Measurements from ENCODE around the gene BTBD3.

The BTBD3 gene

DNA sequence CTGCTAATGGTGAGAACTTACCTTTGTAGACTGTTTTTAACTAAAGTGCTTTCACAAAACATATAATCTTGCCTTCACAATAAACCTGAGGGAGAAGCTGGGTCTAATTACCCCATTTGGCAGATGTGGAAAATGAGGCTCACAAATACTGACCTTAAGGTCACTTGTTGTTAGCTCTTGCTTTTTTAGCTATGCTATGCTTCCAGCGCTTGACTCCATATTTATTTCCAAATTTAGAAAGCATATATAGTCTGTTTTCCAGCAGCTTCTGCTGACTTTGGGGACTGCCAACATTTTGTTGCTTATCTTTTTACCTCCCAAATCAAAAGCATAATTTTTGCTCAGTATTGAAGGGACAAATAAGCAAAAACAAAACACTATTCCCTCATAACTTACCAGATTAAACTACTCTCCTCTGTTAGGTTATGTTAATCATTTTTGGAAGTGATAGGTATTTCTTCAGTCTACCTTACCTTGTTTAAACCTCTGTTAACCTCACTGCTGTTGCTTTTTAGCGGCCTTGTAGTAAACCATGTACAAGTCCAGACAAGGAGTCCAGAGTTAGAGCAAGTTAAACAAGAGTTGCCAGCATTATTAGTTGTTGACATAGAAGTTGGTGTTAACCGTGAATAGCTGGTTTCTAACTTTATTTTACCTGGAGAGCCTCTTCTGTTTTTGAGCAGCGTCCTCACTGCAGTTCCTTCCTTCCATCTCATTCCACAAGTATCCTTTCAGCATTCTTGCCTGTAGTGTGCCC, 4.9 kb upstream of the BTBD3 start:
- DNase-seq (ENCODE audit: extremely low read depth in 1 of 2, low read depth in 1 of 2): no peak

DNA sequence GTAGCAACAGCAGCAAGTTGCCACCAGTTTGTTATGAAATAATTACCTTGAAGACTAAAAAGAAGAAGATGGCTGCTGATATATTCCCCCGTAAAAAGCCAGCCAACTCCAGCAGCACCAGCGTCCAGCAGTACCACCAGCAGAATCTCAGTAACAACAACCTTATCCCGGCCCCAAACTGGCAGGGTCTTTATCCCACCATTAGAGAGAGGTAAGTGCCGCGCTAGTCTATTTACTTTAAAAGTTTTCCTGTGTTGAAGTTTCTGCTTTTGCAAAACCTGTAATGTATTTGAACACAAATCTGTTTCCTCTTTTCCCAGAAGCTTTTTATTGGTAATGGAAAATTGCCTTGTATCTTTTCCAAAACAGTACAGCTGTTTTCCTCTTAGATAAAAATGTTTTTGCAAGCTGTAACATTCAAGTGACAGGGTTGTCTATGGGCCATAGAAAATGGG, 725 bp downstream of the BTBD3 start:
- DNase-seq (ENCODE audit: extremely low read depth in 1 of 2, low read depth in 1 of 2): no peak

DNA sequence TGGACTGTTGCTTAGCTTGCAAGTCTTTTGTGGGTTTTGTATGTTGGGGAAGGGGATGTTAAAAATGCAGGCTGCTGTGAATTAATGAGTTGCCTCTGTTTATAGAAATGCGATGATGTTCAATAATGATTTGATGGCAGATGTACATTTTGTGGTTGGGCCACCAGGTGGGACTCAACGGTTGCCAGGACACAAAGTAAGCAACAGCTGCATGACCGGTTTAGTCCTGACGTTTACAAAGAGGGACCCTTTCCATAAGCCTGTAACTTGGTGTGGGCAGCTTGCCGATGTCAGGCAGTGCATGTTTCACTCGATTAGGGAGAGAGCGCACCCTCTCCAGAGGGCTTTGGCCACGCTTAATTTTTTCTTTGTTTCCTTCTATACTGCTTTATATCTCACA, 1.3 kb downstream of the BTBD3 start:
- no peak for DNase-seq (ENCODE audit: extremely low read depth in 1 of 2, low read depth in 1 of 2)

DNA sequence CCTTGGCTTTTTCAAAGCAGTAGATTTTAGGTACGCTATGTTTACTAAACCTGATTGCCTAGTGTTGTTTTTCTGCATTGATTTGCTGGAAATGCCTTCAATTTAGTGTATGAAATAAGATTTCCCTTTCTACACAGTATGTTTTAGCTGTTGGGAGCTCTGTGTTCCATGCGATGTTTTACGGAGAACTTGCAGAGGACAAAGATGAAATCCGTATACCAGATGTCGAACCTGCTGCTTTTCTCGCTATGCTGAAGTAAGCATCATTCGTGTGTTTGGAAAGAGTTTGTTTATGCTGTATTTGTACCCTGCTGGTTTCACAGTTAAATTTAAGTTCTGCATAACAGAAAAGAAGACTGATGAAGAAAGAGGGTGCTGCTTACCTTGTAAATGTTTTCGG, 1.9 kb downstream of the BTBD3 start:
- DNase-seq (ENCODE audit: extremely low read depth in 1 of 2, low read depth in 1 of 2): no peak

DNA sequence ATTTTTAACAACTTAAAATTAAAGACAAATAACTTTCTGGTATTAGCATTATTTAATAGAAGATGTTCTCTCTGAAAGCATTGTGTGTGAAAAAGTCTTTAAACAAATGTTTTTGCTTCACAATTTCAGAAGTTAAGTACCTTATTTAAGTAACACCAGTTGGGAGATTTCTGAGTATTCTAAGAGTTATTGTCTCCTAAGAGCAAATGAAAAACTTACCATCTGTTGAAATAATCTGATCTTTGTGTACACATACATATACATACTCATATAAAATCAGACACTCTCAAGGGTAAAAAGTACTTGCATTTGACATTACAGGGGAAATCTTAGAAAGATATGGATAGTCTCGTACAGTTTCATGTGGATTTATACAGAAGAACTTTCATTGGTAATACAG, 2.4 kb downstream of the BTBD3 start:
- no peak for DNase-seq (ENCODE audit: extremely low read depth in 1 of 2, low read depth in 1 of 2)

DNA sequence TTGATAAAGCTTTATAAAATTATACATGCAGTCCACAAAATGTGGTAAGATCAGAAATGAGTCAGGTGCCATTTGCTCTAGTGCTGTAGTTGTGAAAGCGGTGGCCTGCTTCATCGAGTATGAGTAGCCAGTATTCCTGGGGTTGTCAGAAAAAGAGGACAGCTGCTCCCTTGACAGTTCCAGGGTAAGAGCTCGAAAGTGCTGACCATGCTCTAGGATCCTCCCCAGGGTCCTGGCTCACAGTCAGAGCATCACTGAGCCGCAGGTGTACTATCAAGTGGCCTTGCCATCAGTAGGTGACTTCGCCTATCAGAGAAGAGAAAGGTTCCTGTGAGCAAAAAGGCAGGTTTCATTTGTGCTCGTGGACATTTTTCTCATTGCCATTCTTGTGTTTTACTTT, 3.6 kb downstream of the BTBD3 start:
- DNase-seq (ENCODE audit: extremely low read depth in 1 of 2, low read depth in 1 of 2): no peak

DNA sequence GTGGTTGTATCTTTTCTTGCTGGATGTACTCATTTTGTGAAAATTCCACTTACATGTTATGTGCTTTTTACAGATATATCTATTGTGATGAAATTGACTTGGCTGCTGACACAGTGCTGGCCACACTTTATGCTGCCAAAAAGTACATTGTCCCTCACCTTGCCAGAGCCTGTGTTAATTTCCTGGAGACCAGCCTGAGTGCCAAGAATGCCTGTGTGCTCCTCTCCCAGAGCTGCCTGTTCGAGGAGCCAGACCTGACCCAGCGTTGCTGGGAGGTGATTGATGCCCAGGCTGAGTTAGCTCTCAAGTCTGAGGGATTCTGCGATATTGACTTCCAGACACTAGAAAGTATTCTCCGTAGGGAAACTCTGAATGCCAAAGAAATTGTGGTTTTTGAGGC, 4.9 kb downstream of the BTBD3 start:
- no peak for DNase-seq (ENCODE audit: extremely low read depth in 1 of 2, low read depth in 1 of 2)

DNA sequence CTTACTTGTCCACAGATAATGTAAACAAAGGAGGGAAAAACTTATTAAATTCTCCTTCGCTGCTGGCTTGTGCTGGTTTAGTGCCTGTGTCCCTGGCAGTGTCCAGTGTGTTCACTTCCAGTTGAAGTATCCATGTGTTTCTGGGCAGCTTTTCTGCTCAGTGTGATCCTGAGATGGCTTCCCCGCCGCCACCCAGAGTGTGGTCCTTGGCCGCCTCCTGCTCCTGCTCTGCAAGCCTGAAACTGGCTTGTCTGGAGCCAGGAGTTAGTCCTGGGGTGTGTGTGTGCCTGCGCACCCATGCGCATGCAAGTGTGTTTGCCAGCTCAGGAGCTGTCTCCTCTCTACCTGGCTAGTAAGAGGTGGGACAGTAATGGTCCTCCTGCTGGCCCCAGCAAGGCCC, 7.2 kb downstream of the BTBD3 start:
- DNase-seq (ENCODE audit: extremely low read depth in 1 of 2, low read depth in 1 of 2): no peak

DNA sequence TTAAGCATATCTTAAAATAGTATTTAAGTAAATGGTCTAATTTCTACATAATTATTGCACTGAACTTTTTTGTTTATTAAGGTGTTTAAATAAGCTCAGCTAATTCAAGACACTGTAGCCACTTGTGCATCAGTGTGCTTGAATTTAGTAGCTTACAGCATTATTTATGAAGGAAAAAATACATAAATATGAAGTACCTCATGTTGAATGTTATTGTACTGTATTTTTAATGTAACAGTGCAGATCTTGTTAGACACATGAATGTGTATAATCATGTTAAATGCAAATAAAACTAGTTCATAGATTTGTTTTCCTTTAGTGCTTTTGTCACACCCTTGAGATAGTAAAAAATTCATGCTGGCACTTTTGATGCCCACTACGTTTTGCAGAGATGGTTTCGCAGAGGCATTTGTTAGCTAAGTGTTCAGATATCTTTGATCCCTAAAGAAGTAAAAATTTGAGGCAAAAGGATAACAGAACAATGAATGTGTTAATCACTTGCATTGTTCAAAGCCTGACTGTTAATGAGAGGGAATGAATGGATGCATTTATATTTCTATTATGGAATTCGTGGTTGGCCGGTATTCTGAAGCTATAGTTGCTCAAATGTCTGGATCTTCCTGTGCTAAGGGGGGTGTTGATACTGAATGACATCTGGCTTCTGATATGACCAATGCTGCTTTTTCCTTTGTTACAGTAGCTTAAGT, 8.8 kb downstream of the BTBD3 start:
- DNase-seq (ENCODE audit: extremely low read depth in 1 of 2, low read depth in 1 of 2): no peak

DNA sequence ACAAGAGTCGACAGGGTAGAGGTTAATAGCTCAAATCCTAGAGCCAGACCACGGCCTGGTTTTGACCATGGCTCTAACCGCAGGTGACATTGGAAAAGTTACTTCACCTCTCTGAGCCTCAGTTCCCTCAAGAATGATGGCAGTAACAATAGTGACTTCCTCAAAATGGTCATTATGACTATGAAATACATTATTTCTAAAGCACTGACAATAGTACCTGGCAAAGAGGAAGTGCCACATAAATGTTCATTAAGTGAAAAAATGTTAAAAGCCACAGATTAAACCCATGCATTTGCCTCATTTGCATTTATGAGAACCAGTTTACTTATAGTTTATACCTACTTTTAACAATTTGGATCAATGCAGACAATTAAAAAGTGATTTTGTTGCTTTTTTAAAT, 12.3 kb downstream of the BTBD3 start:
- DNase-seq (ENCODE audit: extremely low read depth in 1 of 2, low read depth in 1 of 2): no peak

DNA sequence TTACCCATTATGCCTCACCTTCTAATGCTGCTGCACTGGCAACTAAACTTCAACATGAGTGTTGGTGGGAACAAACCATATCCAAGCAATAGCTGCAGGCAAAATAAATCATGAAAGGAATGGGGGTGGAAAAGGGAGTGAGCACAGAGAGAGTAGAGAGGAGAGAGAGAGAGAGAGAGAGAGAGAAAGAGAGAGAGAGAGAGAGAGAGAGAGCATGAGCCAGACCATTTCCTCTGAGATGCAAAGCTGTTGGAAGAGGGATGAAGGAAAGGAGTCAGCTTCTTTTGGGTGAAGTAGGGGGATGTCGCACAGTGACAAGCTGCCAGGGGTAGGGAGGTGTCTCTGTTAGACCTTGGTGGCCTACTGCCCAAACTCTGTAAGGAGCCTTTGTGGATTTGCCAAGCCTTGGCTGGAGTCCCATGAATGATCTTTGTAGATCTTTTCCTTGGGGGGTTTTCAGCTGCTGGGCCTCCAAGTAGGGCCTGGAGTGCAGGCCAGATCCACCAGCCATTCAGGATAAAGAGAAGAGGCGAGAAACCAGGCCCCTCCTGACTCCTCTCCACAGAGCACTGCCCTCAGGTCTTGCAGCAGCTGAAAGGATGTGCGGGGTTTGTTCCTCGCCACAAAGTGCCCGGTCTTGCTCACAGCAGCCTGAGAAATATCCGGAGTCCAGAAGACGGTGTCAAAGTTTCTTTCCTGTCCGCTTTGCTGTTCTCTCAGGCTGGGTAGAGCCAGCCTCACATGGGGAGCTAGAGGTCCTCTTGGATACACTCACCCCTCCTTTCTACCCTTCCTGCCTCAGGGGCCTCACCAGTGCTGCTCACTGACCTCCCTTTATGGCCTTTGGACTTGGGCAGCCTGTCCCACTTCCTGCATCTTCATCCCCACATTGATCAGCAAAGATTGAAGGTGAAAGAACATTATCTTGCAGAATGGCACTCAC, 17.8 kb downstream of the BTBD3 start:
- no peak for DNase-seq (ENCODE audit: extremely low read depth in 1 of 2, low read depth in 1 of 2)

DNA sequence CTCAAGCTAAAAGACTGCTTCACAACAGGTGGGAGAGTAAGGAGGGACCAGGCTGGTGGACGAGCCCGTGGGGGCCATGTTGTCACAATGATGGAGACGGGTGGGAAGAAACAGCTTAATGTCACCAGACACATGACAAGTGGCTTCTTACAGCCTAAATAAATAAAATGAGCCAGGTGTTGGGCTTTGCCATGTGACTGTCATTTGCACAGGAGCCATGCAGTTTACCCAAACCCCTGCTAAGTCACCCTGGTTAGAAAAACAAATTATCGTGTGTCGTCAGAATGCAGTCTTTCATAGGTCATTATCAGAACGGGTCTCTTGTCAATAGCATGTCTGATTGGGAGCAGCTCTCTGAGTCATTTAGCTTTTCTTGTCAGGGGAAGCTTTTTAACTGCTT, 18.5 kb downstream of the BTBD3 start:
- DNase-seq (ENCODE audit: extremely low read depth in 1 of 2, low read depth in 1 of 2): no peak

DNA sequence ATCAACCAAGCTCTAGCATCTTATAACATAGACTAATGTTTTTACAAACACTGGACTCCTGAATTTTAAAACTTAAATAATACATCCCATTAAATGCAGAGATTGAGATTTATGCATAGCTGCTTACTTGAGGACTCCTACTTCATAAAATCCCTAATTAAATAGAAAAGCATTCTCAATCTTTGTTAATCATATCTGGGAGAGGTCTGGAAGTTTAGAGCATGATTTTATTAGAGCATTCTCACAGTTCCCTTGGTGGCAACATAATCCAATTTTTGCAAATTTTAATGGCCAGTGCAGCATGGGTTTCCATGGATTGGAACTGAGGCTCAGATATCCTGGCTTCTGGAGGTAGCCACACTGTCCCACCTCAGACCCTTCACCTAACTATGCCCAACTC, 19.5 kb downstream of the BTBD3 start:
- DNase-seq (ENCODE audit: extremely low read depth in 1 of 2, low read depth in 1 of 2): no peak

DNA sequence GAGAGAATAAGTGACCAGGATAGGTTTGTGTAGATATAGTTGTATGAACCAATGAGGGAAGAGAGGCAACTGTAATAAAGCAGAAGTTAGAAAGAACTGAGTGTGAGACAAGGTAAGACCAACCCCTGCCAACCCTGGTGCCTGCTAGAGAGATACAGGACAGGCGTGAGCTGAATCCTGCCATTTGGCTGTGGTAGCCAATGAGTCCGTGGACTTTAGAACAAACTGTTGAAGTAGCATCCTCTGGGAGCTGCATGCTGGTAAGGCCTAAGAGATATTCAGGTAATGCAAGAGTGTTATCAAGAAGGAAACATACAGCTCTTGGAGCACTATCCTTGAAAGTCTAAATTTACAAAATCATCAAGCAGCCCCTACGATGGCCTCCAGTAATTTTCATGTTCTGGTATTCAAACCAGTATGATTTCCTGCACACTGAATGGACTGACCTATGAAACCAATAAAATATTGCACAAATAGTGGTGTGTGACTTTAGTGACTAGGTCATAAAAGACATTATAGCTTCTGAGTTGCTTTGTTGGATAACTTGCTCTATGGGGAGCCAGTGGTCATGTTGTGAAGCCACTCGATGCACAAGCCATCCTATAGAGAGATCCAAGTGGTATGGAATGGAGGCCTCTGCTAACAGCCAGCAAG, 24.0 kb downstream of the BTBD3 start:
- DNase-seq (ENCODE audit: extremely low read depth in 1 of 2, low read depth in 1 of 2): no peak

DNA sequence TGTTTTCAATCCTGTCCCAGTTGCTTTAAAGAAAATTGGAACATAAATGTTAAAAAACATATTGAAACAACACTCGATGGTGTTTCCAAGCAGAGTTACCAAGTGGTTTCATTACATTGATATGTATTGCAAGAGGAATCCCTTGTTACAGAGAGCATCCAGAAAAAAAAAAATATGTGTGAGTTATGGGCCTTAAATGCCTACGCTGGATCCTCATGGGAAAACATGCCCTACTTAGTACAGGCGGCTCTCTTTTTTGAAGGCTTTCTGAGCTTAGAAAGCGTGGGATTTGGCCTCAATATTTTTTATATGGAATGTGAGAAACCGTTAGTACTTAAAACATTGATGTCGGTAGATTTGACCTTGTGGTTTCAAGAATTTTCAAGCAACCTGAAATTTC, 26.1 kb downstream of the BTBD3 start:
- no peak for DNase-seq (ENCODE audit: extremely low read depth in 1 of 2, low read depth in 1 of 2)

DNA sequence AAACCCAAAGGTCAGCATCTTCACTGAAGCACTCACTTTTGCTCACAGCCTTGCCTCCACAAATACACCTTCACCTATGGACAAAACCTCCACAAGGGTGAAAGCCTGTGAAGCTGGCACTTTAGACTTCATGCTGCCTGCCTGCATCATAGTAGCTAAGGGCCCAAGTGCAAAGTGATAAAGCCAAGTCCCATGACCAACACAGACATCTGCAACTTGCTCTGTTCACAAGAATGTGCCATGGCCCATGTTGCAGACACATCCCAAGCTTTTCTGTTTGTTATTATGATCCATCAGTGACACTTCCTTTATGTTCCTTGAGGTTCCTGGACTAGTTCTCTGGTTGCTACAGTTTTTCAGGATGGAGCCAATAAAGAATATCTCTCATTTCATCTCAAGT, 31.1 kb downstream of the BTBD3 start:
- DNase-seq (ENCODE audit: extremely low read depth in 1 of 2, low read depth in 1 of 2): no peak

DNA sequence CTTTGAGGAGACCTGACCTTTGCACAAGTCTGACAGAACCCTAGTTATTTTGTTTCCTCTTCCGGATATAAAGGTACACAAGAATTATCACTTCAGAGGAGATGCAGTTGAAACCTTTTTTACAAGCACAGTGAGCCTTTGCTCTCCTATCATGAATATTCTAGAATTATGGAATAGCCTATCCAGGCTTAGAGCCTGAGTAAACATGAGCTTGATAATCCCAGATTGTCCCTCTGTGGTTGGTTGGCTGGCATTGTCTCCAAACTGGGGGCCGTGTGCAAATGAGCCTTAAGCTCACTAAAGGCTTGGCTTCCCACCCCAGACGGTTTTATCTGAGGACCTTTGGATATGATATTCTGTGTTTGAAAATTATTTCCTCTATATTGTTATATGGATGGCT, 32.0 kb downstream of the BTBD3 start:
- no peak for DNase-seq (ENCODE audit: extremely low read depth in 1 of 2, low read depth in 1 of 2)

DNA sequence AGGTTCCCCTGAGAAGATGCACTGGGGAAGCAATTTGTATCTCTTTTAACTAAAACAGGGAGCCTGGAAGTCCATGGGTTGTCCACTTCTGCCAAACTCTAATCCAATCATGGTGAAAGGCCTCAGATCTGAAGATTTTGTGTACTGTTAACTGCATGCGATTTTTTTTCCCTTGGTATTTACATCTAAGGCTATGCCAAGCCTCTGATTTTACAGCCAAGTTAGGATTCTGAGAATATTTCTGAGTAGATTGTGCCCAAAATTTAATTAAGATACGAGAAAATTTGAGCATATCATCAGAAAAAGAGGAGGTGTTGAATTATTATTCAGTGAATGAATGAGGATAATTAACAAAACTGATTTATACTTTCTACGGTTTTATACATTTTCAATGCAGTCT, 34.0 kb downstream of the BTBD3 start:
- no peak for DNase-seq (ENCODE audit: extremely low read depth in 1 of 2, low read depth in 1 of 2)

DNA sequence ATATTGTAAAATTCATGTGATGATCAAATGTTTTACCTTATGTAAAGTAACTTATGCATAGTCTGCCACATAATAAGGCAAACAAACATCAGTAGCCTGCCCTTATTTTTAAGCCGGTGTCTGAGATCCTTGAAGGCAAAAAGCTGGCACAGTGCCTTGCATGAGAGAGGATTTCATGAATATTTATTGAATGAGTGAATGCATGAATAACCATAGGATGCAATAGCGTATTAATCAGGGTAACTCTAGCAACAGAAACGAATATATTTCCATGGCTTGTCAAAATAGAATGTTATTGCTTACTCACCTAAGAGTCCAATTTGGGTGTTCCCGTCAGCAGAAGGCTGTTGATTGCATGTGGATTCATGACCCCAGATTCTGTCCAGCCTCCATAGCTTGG, 34.9 kb downstream of the BTBD3 start:
- DNase-seq (ENCODE audit: extremely low read depth in 1 of 2, low read depth in 1 of 2): no peak

DNA sequence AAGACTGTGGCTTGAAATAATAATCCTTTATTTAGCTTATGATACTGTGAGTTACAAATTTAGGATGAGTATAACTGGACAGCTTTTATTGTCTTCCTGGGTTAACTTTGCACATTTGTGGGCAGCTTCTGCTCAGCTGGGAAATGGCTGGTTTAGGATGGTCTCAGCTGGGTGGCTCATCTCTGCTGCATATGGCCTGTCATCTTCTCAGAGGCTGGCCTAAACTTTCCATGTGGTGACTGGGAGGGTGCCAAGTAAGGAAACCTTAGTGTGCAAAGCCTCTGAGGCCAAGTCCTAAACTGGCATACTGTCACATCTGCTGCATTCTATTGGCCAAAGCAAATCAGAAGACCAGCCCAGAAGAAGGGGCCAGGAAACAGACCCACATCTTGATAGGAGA, 40.2 kb downstream of the BTBD3 start:
- DNase-seq (ENCODE audit: extremely low read depth in 1 of 2, low read depth in 1 of 2): no peak

DNA sequence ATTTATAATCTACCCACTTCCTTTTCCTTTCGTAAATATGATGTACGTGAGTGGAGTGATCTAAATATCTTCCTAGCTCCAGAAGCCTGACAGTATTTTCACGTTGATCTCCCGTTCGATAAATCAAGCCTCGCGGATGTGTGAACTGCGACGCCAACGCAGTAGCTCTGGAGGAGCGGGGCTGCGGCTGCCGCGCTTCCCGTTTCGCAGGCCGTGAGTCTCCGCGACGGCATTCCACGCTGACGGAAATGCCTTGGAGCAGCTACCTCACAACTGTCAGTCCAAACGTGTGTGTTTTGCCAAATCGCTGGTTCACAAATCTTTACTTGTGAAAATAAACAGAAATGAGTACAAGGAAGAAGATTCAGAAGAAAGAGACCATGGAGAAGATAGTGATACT, 41.2 kb downstream of the BTBD3 start:
- no peak for DNase-seq (ENCODE audit: extremely low read depth in 1 of 2, low read depth in 1 of 2)
